HG03565 (cell line): ENCODE results near the gene CEP192.
"Not testable (repeated sequence)": the region's sequence is repeated elsewhere in the genome, so short reads cannot be mapped to it uniquely, and the experiment has no call there.

Experiments
- ATAC-seq: cut with Tn5 transposase; IDR thresholded peaks from one replicate; pipeline ENCODE4 v1.9.1; 2021; ENCODE audit warnings: mild to moderate bottlenecking, moderate library complexity; ENCODE audit not compliant: unreplicated experiment

CEP192 gene

DNA sequence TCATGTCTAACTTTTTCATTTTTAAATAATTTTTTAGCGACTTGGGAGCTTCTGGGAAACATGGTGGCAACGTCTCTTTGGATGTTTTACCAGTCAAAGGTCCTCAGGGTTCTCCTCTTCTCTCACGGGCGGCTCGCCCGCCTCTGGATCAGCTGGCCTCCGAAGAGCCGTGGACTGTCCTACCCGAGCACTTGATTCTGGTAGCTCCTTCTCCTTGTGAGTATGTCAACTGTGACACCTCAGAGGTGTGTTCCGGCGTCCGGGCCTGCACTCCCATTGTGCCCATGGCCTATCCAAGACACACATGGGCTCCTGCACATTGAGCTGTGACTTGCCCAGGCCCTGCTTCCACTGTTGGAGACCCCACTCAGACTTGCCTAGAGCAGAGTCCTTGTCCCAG lies 104.3 kb downstream of the CEP192 start:
- ATAC-seq, result no peak

DNA sequence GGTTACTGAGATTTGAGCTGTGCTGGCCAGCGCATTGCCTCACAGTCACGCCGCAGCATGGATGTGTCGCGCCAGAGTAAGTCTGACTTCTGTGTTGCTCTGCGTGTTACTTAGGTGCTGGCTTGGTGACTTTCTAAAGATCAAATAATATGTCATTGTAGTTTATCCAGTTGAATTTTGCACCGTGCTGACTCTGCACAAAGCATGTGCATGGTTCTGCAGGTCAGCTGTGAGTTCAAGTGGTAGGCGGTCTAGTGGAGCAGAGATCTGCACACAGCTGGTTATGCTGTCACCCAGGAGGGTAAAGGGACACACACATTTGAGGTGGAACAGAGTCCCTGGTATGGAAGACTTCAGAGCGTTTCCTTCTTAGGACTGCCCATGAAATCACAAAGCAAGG lies 105.1 kb downstream of the CEP192 start:
- ATAC-seq, result no peak

DNA sequence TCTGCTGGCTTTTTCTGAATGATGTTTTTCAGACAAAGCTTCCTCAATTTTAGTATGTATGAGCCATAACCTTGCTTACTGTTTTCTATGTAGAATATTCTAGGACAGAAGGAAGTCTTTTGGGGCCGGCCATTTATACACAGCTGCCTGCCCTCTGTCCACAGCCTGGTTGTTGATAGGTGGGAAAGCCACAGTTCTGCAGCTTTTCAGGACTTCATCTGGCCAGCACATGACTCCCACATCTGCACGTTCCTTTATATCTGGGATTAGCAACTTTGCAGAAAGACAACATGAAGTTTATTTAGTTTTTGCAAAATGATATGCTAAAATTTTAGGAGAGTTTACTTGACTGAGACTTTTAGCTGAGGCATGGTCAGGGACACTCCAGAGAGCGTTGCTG lies 105.6 kb downstream of the CEP192 start:
- ATAC-seq, result no peak

DNA sequence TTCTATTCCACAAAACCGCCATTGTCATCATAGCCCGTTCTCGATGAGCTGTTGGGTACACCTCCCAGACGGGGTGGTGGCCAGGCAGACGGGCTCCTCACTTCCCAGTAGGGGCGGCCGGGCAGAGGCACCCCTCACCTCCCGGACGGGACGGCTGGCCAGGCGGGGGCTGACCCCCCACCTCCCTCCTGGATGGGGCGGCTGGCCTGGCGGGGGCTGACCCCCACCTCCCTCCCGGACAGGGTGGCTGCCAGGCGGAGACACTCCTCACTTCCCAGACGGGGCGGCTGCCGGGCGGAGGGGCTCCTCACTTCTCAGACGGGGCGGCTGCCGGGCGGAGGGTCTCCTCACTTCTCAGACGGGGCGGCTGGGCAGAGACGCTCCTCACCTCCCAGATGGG lies 106.9 kb downstream of the CEP192 start:
- ATAC-seq, result not testable (repeated sequence)

DNA sequence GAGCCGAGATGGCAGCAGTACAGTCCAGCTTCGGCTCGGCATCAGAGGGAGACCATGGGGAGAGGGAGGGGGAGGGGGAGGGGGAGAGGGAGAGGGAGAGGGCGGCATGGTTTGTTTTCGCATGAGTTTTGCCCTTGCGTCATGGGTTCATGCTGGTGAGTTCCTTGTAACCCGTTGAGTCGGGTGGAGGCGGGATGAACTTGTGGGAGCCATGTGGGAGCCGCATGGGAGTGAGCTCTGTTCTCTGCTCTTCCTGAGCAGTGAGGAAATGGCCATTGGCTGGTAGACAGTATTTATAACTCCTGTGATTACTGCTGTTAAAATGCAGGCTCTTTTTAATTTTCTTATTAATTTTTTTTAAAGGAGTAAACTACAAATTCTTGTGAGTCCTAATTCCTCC lies 108.0 kb downstream of the CEP192 start:
- ATAC-seq, result no peak

DNA sequence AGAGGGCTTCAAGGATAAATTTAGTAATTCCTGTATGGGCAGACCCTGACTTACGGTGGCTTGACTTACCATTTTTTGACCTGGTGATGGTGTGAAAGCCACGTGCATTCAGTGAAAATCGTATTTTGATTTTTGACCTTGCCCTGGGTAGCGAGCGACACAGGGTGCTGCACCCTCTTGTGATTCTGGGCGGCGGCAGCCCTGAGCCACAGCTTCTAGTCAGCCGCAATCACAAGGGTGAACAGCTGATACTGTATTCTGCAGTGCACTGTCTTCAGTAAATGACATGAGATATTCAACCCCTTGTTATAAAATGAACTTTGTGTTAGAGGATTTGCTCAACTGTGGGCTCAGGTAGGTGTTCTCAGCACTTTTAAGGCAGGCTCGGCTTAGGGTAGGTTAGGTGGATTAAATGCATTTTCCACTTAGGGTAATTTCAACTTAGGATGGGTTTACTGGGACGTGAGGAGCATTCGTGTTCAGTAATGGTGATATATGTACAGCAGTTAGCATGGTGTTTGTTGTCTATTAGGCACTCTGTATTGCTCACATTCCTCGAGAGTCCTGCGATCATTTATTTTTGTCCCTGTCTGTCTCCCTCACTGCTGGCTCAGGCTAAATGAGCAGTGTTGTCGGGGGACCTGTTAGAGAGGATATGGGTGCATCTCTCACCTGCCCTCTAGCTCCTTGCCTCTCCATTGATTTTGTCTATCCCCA lies 109.9 kb downstream of the CEP192 start:
- ATAC-seq, result no peak

DNA sequence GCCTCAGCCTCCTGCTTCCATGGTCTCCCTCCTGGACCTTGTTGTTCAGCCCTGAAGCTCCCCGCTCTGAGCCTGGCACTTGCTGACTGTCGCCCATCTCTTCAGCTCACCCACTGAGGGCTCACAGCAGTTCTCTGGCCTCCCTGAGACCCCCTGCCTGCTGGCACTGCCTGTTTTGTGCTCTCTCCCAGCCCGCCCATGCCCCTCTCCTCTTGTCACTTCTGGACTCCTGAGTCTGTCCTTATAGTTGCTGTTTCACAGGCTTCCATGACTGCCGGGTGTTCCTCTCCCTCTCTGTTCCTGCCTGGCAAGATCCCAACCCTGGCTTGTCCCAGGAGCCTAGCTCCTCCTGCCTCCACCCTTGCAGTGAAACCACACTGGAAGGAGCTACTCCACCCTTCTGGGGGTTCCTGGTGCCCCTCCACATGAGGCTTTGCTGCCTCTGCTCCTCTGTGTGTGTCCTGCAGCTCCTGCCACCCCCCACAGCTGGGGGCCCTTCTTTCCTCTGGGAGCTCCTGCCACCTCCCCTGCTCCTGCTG lies 110.6 kb downstream of the CEP192 start:
- no peak for ATAC-seq

DNA sequence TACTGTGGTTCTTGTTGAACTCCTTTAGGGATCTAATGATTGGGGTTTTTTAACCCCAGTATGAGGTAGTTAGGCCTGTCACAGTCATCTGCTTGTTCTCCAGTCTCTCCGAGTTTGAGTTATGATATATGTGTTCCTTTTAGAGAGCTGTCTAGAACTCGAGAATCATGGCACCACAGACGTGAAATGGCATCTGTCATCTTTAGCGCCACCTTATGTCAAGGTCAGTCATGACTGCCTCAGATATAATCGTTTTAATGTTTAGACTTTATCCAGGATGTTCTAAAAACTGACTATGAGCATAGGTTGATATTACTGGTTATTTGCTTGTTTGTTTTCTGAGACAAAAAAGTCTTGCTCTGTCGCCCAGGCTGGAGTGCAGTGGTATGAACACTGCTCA lies 112.2 kb downstream of the CEP192 start:
- ATAC-seq, result no peak

DNA sequence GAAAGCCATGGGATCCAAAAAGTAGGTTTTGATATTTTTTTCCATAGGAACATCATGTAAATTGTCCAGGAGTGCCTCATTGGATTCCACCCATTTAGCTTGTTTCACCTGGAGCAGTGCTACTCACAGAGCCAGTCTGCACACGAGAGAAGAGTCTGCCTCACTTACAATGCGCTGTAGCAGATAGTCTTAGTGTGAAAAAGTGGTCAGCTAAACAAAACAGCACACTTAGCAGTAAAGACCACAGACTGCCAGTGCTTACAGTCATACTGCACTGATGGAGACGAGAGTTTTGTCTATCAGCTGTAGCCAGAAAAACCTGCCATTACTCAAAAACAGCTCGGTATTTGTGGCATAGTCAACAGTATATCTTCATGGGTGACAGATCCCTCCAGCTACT lies 113.9 kb downstream of the CEP192 start:
- no peak for ATAC-seq

DNA sequence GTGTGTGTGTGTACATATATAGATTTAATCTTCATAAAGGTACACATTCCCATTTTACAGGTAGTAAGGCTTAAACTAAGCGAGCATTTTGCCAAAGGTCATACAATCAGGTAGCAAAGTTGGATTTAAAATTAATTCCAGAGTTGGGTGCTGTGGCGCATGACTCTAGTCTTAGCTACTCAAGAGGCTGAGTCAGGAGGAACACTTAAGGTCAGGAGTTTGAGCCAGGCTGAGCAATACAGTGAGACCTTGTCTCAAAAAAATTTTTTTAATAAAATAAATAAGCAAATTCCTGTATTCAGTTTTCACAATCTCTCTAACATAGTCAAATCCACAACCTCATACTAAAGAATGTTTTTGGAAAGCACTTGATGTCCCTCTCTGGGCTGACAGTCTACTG lies 115.9 kb downstream of the CEP192 start:
- ATAC-seq, result no peak

DNA sequence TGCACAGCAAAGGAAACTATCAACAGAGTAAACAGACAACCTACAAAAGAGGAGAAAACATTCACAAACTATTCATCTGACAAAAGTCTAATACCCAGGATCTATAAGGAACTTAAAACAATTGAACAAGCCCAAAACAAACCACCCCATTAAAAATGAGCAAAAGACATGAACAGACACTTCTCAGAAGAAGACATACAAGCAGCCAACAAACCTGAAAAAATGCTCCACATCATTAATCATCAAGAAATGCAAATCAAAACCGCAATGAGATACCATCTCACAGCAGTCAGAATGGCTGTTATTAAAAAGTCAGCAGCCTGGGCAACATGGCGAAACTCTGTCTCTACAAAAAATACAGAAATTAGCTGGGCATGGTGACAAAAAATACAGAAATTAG lies 117.2 kb downstream of the CEP192 start:
- no peak for ATAC-seq

DNA sequence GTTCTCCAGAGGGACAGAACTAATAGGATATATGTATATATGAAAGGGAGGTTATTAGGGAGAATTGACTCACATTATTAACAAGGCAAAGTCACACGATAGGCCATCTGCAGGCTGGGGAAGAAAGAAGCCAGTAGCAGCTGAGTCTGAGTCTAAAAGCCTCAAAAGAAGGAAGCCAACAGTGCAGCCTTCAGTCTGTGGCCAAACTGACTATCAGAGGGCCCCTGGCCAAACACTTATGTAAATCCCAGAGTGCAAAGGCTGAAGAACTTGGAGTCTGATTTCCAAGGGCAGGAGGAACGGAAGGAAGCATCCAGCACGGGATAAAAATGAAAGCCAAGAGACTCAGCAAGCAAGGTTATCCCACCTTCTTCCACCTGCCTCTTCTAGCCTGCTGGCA lies 119.4 kb downstream of the CEP192 start:
- no peak for ATAC-seq

DNA sequence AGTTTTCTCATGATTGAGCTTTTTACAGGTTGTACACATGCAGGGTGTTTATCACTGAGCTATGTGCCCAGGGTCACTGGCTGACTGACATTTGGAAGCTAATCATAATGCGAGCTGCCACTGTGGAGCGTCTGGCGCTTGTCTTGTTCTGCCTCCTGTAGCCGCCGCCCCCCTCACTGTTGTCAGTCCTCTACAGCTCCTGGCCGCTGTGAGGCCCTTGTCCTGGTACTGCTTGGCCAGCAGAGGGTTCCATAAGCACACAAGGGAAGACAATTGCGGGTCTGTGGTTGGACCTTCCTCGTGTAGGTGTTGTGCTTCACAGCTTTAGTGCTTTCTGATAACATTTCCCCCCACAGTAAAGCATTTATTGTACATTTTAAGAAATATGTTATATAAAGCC lies 121.8 kb downstream of the CEP192 start:
- no peak for ATAC-seq

DNA sequence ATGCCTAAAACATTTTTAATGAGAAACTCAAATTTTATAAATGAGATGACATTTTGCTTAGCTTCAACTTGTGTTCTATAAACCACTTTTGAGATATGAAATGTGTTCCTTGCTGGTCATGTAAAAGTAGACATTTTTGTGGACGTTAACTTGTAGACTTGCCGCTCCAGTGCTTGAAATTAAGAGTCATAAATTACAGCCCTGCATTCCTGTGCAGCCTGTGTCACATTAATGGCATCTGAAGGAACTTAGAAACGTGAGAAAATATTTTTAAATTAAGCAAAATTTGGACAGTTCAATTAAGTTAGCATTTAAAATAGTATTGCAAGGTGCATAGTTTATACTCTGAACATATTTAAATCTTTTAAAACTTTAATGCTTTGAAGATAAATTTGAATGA lies 129.1 kb downstream of the CEP192 start:
- no peak for ATAC-seq

DNA sequence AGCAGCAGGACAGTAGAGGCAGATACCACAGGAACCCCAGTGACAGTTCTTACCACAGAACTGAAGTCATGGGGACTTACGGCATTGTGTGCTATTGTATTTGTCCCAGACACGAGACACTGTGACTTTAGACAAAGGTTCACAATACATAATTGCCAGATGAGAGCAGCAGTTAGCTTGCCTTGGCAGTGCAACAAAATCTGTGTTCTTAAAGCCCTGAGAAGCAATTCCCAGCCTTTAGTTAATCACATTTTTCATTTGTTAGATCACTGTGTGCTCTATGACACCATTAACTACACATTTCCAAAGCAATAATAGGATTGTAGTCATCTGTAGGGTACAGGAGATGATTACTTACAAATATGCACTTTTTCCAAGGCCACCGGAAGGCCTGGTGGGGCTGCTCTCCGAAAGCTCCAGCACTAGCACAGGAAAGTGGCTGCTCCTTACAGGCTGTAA lies 129.8 kb downstream of the CEP192 start:
- no peak for ATAC-seq

DNA sequence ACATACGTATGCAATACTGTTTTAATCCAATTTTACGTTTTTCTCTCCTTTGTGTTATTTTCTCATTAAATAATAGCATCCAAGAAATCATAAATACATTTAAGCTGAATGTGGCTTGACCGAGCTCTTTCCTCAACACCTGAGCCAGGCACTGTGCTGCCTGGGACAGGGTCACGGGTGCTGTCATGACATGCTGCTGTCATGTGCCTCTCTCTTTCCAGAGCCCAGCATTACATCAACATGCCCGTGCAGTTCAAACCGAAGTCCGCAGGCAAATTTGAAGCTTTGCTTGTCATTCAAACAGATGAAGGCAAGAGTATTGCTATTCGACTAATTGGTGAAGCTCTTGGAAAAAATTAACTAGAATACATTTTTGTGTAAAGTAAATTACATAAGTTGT lies 133.2 kb downstream of the CEP192 start:
- ATAC-seq, result no peak

DNA sequence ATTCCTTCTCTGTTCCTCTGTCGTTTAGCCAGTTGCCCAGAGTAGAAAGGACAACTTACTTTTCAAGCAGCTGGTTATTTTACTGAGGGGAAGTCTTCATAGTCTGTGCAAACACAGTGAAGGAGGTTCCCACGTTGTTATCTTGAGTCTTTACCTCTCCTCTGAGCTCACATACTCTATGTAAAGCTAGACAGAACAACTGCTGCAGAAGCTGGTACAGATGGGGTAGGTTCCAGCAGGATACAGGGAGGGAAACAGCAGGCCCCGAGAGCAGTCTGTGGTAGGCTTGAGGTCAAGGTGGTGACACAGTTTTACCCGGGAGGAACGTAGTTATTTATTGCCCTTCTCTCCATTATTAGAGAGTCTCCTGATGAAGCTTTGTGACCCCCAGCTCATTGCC lies 134.0 kb downstream of the CEP192 start:
- no peak for ATAC-seq

DNA sequence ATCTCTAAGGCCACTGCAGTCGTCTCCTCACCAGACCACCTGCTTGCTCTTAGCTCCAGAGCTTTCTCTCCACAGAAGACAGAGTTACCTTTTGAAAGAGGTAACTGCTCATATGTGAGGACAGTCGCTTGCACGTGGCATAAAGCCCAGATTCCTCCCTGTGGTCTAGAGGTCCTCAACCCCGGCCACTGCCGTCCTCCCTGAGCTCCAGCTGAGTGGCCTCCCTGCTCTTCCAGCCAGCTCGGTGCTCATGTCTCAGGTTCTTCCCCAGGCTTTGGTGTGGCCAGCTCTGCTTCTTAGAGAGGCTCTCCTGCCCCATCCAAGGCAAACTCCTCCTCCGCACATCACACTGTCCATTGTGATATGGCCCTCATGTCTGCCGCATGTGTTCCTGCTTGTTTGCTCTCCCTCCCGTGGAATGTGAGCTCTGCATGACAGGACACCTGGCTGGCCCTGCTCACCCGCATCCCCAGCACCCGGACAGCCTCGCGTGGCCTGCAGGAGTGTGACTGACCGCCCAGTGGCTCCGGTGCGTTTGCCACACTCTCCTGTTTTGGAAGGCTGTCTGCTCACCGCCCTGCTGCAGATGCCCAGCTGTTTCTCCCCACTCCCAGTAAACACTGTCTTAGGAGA lies 135.9 kb downstream of the CEP192 start:
- no peak for ATAC-seq

DNA sequence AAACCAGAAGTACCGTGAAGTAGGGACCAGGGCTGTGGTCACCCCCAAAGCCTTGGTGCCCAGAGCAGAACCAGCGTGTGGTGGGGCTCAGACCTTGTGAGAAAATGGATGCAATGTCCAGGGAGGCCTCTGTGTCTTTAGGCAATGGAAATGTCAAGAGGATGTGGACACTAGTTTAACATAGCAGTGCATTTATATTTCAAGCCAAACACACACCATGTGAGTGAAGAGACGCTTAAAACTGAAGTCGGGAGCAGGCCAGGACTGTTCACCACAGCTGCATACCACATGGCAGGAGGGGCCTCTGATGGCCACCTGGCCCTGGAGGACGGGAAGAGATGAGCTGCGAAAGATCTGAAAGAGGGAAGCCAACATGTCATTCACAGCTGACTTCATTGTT lies 140.1 kb downstream of the CEP192 start:
- no peak for ATAC-seq

DNA sequence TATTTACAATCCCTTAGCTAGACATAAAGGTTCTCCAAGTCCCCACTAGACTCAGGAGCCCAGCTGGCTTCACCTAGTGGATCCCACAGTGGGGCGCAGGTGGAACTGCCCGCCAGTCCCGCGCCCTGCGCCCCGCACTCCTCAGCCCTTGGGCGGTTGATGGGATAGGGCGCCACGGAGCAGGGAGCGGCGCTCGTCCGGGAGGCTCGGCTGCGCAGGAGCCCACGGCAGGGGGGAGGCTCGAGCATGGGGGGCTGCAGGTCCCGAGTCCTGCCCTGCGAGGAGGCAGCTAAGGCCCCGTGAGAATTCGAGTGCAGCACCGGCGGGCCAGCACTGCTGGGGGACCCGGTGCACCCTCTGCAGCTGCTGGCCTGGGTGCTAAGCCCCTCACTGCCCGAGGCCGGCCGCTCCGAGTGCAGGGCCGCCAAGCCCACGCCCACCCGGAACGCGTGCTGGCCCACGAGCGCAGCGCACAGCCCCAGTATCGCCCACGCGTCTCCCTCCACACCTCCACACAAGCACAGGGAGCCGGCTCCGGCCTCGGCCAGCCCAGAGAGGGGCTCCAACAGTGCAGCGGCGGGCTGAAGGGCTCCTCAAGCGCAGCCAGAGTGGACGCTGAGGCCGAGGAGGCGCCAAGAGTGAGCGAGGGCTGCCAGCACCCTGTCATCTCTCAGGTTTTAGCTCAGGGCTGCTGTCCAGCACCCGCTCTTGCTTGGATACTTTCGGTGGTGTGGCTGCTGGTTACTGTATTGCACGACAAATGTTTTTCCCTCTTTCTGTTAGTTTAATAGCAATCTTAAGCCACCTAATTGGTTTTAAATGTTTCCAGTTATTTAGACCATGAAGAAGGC lies 143.6 kb downstream of the CEP192 start:
- ATAC-seq, result no peak

DNA sequence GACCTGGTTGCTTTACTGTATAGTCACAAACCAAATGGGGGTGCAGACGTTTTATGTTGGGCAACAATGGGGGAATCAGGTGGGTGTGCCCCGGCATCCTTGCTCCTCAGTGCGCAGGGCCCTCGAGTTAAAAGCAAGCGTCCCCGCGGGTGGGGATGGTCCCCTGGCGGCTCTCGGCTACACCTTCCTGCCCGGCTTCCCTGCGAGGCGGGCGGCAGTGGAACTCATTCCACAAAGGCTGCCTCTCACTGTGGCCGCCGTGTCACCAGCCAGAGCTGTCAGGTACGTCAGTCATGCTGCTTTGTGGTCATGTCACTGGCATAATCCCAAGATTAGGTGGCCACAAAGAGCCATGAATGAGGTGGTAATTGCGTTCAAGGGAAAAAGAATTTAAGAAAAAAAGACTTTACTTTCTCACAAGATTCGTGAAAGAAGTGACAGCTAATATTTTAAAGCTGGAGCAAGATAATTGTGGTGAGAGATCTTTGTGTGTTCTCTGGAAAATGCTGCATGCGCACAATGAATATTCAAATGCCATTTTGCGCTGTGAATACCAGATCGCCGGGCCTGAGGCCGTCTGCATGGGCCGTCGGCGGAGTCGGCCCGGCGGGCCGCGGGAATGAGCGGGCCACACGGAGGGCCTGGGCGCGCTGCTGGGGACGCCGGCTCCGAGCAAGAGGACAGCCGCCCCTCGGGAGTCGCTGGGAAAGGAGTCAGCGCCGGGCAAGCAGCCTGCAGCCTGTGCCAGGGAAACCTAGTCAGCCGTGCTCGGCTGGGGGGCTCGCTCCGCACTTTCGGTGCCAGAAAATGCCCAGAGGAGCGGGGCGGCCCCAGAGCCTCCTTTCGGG lies 145.1 kb downstream of the CEP192 start:
- ATAC-seq, result no peak
